Right renal cortex interstitium (tissue), 3 donors: ENCODE results near the gene PANK3. TPM values are rescaled to one million over a fixed set of nuclear protein-coding genes. Genes with fewer than 3 reads are reported as not detected.

ENCODE experiments used
- polyA plus RNA-seq, 3 donors: library from polyadenylated mRNA; unstranded; fragments of 120-200 nt; gene quantifications; one replicate each; pipeline ENCODE4 v1.2.1, GENCODE V29; 2013; ENCODE audit not compliant: insufficient read length in 3 of 3

PANK3 gene
- polyA plus RNA-seq, 3 donors, result 67.1 to 70.6 (median 67.2) TPM

Other genes starting within 250 kb of the PANK3 start
- gene RARS1, start 92.9 kb downstream of the PANK3 start, polyA plus RNA-seq, result 10 to 100 TPM; 75.6 to 84.9 (median 80.8) TPM
- under 1 TPM; 0.29 to 0.81 (median 0.65) TPM for gene FBLL1, start 50.1 kb downstream of the PANK3 start, polyA plus RNA-seq